Body of pancreas (tissue), 4 donors: ENCODE measurements around the gene ZNF106. TPM values are rescaled to one million over a fixed set of nuclear protein-coding genes. Genes with fewer than 3 reads are reported as not detected.

Source experiments
- ATAC-seq: fragments of 150-250 bp; one replicate; pipeline ENCODE4 v1.9.1; 2016
- DNase-seq, 4 donors: peaks; one replicate each; pipeline ENCODE4 v3.0.0-alpha.2; 2019
- H3K27ac ChIP-seq, 4 donors: fragments of 200-600 bp; sonication (generic); 1 replicate in 3 of 4; 2 replicates in 1 of 4; pipeline versions ENCODE4 v1.5.1 to v1.6.1; 2016 to 2019; ENCODE audit warnings: mild to moderate bottlenecking in 1 of 4, mixed read lengths in 1 of 4, moderate library complexity in 1 of 4
- H3K27me3 ChIP-seq, 2 donors: fragments of 200-600 bp; sonication (generic); one replicate each; pipeline ENCODE4 v1.6.0; 2016; ENCODE audit warnings: mild to moderate bottlenecking in 1 of 2
- H3K36me3 ChIP-seq, 2 donors: fragments of 200-600 bp; sonication (generic); replicated peaks in 1 of 2; 2 replicates each; pipeline ENCODE4 v1.5.1; 2016; ENCODE audit warnings: low read depth in 2 of 2; ENCODE audit not compliant: insufficient read depth in 1 of 2
- H3K4me1 ChIP-seq: fragments of 200-600 bp; sonication (generic); one replicate; pipeline ENCODE4 v1.6.0; 2016
- H3K4me3 ChIP-seq, 2 donors: fragments of 200-600 bp; sonication (generic); 1 replicate in 1 of 2; 2 replicates in 1 of 2; pipeline ENCODE4 v1.5.1; 2016 to 2019
- H3K9me3 ChIP-seq, 3 donors: fragments of 200-600 bp; sonication (generic); 1 replicate in 2 of 3; 2 replicates in 1 of 3; pipeline ENCODE4 v1.5.1; 2016
- CTCF ChIP-seq, 7 experiments: fragments of 450-650 bp in 4 of 7; fragments of 200-600 bp in 3 of 7; sonication (generic) in 3 of 7; IDR thresholded peaks; one replicate each; pipeline ENCODE4 v1.5.1; 2016 to 2019; ENCODE audit warnings: antibody characterized with exemption in 7 of 7
- POLR2A ChIP-seq, 3 donors: fragments of 450-650 bp; IDR thresholded peaks; one replicate each; pipeline ENCODE4 v1.6.1; 2016; ENCODE audit warnings: antibody characterized with exemption in 3 of 3, mild to moderate bottlenecking in 2 of 3
- WGBS, 2 donors: methylation state at CpG; one replicate each; pipeline ENCODE4 v1.1.5; 2017; 5-methylcytosine and 5-hydroxymethylcytosine counted together
- intact Hi-C: fragments of 100-400 bp; cut with DNase I; formaldehyde crosslinking; loops from one replicate; pipeline ENCODE4 v1.15.1; 2023
- total RNA-seq, 2 donors: library from RNA; depleted of rRNA; stranded (reverse); fragments of >200 nt; gene quantifications; one replicate each; pipeline ENCODE4 v1.1.0, GENCODE V29; 2016

The ZNF106 gene
- total RNA-seq, 2 donors from 2014 or later: 28.0 to 37.6 TPM

DNA sequence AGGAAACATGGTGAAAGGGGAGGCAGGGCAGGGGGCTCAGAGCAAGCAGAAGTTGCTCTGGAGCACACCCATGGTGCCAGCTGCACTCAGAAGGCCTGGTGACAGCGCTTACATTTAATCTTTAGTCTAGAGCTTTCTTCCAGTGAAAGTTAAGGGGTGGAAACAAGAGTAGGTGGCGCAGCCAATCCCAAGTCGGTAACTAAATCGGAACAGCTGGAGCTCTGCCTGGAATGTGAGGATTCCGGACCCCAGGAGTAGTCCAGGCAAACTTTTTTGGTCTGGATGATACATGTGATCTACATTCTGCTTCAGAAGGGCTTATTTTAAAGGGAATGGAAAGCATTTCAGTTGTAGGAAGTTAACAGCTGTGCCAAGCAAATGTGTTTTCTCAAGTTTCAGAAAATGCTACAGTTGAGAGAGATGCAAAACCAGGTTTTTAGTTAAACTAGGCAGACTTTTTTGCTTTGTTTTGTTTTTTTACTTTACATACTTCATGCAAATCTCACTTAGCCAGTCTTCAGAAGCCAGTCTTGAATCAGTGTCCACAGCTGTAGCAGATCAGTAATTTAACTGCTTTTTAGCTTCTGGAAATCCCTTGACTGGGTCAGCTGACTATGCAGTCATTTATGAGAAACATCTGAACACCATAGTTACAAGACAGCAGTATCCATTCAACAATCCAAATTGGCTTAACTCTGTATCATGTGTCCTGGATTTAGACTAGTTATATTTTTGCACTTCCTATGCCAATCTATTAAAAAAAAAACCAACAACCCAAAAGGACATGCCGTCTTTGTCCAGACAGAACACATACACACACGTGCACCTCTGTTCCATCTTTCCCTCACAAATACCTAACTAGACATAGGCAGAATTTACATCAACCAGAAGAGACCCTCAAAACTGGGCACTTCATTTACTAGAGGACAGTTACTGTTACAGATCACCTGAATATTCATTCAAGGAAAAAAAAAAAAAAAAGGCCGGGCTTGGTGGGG lies 33.2 kb downstream of the ZNF106 start:
- Histone ChIP-seq H3K4me3 (no peak overlapping the region), H3K4me1 (peaks cover 21% of the 10 kb centered on the region), H3K9me3 (no peaks in the 10 kb centered on the region), H3K36me3 (no peaks in the 10 kb centered on the region), H3K27ac (peak overlapping the region; percentile 8 to 79 (median 69)), H3K27me3 (no peaks in the 10 kb centered on the region)
- peak; percentile 88 for ATAC-seq
- 45 to 58% methylated on average over 8 of the region's 8 CpGs for WGBS, 2 donors
- intact Hi-C loops: no loop called here
- DNase-seq: peak; percentile 57 to 78 (median 69)
- peak in 2 of 3 donors; percentile 22 to 27 for TF ChIP-seq POLR2A (IDR thresholded peaks at IDR 0.05)
- TF ChIP-seq CTCF (IDR thresholded peaks at IDR 0.05): no peak

GRCh38 chr15:42456971-42457370 lies 34.0 kb downstream of the ZNF106 start:
- Histone ChIP-seq H3K9me3 (no peaks in the 10 kb centered on the region), H3K4me3 (no peak overlapping the region), H3K27ac (peak overlapping the region; percentile 8 to 79 (median 69)), H3K4me1 (peaks cover 21% of the 10 kb centered on the region), H3K27me3 (no peaks in the 10 kb centered on the region), H3K36me3 (no peaks in the 10 kb centered on the region)
- WGBS, 2 donors: 57 to 60% methylated on average over 3 of the region's 3 CpGs
- TF ChIP-seq CTCF (IDR thresholded peaks at IDR 0.05) (no peak), POLR2A (IDR thresholded peaks at IDR 0.05) (no peak)
- DNase-seq: no peak
- intact Hi-C loops: no loop called here
- ATAC-seq: no peak

GRCh38 chr15:42456531-42456930 lies 34.4 kb downstream of the ZNF106 start:
- DNase-seq (no peak), ATAC-seq (no peak)
- TF ChIP-seq CTCF (IDR thresholded peaks at IDR 0.05): no peak
- peaks cover 0 to 2% of the 10 kb centered on the region in 2 donors for H3K36me3 ChIP-seq
- no peak overlapping the region for H3K4me3 ChIP-seq
- H3K27ac ChIP-seq: peak overlapping the region in 2 of 4 donors; percentile 66 to 79
- H3K4me1 ChIP-seq: peaks cover 21% of the 10 kb centered on the region
- intact Hi-C loops: no loop called here
- no peaks in the 10 kb centered on the region for H3K9me3 ChIP-seq
- H3K27me3 ChIP-seq: no peaks in the 10 kb centered on the region

DNA sequence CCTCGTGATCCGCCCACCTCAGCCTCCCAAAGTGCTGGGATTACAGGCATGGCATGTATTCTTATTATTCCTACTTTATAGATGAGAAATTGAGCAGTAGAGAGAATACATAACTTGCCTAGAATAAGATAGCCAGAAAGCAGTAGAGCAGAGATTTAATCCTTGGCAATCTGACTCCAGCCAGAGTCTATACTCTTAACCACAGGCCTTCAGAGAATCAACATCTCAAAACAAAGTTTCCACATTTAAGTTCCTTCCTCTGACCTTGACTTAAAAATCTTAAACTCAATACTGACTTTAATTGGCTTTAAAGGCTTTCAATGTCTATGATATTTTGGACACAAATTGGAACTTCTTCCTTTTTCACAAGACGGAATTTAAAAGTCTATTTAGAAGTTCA lies 37.1 kb downstream of the ZNF106 start:
- TF ChIP-seq POLR2A (IDR thresholded peaks at IDR 0.05) (no peak), CTCF (IDR thresholded peaks at IDR 0.05) (no peak)
- WGBS, 2 donors: 95 to 96% methylated on average over 3 of the region's 3 CpGs

More for the DNA sequence above, 37.1 kb downstream of the ZNF106 start:
- Histone ChIP-seq H3K4me3 (no peak overlapping the region), H3K36me3 (peaks cover 0 to 17% of the 10 kb centered on the region in 2 donors), H3K27ac (no peak overlapping the region), H3K9me3 (no peaks in the 10 kb centered on the region), H3K27me3 (no peaks in the 10 kb centered on the region), H3K4me1 (peaks cover 21% of the 10 kb centered on the region)
- intact Hi-C loops: no loop called here
- DNase-seq: no peak
- no peak for ATAC-seq
